Stimulated activated CD4-positive, alpha-beta T cell treated with anti-CD3 and anti-CD28 coated beads, TNF-alpha, amount 100 ng/mL, for 48 hours (primary cell): ENCODE data around the gene NFKB2.
A peak's percentile ranks its signal among the peaks of the same experiment; 100 is the strongest.

Experiments used
- DNase-seq, 3 donors: peaks; one replicate each; pipeline ENCODE4 v3.0.0-alpha.2; 2020; ENCODE audit warnings: low read depth in 3 of 3

Gene NFKB2

DNA sequence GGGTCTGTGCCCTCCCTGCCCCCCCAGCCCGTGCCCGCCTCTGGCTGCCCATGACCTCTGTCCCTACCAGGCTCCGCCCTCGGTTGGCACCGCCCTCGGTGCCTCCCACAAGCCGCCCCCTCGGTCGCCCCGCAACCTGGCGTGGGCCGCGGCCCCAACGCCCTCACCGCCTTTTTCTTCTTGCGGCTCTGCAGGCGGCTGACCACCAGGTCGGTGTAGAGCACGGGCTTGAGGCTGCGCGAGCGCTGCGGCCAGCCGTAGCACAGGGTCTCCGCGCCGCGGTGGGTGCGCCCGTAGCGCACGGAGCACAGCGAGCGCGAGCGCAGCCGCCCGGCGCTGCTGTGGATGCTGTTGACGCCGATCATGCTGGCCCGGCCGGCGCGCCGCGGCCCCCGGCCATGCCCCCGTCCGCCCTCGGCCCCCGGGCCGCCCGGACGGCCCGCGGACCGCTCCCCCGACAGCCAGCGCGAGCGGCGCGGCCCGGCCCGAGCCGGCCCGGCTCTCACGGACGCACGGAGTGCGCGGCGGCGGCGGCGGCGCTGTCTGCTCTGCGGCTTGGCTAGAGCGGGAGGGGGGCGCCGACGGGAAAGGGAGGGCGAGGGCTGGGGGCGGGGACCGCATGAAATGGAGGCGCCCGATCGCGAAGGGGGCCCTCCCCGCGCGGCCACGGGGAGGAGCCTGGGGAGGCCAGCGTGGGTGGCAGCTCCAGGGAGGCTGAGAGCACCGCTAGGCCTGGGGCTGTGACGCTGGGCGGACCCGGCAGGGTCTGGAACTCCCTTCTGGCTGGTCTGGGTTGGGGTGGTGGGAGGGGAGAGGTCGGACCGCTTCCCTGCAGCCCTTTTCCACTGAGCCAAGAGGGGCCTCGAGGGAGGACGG lies 13.5 kb downstream of the NFKB2 start:
- DNase-seq: peak; percentile 55 to 83 (median 60)

DNA sequence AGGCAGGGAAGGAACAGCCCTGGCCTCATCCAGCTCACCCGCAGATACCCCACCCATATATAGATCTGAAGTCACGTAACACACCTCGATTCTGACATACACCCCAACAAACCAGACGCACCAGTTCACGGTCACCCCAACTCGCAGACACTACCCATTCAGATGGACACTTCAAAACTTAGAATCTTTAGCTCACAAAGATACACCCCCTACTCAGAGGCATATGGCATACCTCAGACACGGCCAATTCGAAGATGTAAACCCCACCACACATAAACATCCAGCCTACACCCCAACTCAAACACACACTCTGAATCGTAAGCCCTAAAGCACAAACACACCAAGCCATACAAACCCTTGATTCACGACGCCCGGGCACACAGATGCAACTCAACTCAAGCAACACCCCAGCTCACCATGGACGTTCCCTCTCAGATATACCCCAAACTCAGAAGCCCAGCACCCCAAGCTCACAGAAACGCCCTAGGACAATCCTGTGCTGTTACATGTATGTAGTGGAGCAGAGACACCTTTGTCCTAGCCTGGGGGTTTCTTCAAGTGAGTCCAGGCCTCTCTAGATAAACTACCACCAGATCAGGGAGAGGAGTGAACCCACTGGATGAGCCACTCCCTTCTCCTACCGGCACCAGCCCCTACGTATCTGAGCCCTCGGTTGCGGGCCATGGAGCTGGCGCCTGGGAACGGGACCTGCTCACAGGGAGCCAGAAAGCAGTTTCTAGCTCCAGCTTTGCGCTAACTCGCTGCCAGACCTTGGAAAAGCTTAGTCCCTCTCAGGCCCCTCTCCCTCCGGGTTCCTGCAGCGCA lies 14.3 kb downstream of the NFKB2 start:
- DNase-seq: no peak

DNA sequence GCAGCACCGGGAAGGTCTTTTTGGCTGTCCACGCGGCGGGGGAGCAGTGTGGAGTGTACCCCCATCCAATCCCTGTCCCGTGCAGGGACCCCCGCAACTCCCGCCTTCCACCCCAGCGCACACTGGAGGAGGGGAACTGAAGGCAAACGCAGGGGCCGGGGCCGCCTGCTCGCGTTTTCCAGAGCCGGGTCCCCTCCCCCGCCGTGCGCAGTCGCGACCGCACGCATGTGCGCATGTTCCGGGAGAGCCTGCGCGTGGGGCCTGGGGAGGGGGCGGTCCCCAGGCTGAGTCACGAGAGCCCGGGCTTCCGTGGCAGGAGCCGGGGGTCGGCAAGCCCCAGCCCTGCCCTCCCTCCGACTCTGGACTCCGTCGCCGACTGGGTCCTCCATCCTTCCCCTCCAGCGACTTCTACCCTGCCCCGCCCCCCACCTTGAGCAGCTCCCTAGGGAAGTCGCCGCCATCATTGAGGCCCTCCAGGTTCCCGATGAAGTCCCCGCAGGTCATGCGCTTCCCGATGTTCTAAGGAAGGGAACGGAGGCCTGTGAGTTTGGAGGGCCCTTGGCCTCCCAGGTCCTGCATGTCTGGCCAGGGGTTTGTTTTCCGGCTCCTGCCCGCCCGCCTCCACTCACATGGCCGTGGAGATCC lies 15.0 kb downstream of the NFKB2 start:
- DNase-seq: peak in 1 of 3 donors; percentile 46

DNA sequence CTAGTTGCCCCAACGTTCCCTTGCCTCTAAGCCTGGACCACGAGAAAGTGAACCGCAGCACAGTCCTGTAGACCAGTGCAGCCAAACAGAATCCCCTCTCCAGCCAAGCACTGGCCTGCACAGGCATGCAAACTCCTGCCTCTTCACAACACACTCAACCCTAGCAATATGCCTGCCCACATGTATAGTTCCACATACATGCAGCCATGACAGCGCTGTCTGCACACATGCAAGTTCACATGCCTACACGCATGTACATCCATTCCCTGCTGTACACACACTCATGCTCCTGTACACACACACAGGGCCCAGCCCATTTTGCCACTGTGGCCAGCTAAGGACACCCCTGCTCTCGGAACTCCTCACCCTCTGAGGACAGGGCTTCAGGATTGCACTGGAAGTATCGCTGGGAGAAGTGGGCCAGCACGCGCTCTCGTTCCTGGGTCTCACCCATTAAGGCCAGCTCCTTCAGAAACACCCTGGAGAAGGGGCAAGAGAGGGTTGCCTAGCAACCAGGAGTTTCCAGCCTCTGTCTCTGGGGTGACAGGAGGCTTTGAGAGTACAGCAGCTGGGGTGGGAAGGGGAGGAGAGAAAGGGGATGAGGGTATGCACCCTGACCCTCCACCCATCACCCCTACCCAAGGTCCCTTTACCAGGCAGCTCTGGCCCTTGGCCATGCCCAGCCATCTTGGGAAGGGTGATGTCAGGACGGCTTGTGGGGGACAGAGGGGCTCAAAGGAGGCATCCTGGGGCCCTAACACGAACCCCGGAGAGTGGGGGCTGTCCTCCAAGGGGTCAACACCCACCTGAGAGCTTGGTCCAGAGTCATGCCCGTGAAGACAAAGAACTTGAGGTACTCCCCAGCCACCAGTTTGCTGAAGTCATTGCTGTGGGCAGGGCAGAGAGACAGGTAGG lies 16.1 kb downstream of the NFKB2 start:
- DNase-seq: no peak

DNA sequence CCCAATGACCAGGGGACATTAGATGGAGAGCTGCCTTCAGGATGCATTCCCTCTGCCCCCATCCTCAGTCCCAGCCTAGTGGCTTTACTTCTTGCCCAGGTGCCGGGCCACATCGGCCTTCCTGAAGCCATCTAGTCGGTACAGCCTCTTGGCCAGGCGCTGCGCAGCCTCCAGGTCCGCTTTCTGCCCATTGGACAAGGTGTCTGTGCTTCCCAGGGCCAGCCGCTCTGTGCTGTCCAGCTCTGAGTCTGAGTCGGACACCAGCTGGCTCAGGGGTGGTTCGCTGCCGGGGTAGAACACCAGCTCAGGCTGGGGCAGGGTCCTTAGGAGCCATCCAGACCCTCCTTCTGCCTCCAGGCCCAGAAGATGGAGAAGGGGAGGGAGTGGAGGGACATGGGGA lies 16.8 kb downstream of the NFKB2 start:
- DNase-seq: no peak

DNA sequence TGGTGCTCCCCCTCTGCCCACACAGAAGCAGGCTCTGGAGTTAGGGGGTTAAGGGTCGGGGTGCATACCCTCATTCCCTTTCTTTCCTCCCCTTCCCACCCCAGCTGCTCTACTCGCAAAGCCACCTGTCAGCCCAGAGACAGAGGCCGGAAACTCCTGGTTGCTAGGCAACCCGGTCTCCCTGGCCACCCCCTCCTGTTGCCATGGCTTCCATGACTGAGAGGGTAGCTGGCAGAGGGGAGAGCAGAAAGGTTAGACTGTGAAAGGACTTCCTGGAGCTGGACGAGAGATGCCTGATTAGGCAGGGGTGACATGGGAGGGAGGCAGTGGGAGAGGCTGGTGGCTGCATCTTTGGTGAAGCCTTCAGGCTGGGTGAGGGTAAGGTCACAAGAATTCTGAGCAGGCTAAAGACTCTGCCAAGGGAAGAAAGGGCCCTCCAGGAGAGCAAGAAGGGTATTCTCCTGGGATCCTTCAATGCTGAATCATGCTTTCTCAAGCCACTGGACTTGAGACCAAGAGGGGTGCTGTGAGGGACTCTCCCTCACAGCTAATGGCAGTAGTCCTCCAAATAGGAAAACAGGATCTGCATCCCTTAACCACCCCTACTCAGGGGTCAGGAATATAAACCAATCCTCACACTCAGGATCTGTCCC lies 17.7 kb downstream of the NFKB2 start:
- DNase-seq: no peak

DNA sequence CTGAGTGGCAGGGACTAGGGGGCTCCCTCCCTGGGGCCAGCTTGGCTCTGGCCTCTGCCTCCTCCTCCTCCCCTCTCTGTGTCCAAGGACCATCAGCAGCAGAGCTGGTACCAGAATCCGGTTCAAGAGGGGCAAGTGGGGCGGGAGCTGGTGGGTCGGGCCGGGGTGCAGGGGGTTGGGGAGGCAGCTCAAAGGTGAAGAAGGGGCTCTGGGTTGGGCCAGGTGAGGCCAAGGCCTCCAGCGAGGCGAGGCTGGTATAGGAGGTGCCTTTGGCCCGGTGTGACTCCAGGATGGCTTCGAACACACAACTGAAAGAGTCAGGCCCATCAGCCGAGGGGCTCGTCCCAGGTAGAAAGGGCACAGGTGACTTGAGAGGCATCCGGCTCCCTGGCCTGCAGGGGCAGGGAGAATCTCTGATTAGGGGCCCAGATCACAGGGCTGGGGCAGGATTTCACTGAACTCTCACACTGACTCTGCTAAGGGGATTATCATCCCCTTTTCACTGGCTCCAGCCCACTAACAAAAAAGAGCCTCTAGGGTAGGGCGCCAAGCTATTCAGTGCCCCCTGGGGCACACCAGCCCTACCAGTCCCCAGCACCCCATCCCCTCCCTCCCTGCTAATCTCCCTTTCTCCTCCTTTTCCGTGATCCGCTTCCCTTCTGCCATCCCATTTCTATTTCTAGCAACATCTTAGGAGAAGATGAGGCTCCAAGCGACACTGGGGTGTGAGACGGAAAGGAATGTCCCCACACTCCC lies 18.5 kb downstream of the NFKB2 start:
- DNase-seq: no peak

DNA sequence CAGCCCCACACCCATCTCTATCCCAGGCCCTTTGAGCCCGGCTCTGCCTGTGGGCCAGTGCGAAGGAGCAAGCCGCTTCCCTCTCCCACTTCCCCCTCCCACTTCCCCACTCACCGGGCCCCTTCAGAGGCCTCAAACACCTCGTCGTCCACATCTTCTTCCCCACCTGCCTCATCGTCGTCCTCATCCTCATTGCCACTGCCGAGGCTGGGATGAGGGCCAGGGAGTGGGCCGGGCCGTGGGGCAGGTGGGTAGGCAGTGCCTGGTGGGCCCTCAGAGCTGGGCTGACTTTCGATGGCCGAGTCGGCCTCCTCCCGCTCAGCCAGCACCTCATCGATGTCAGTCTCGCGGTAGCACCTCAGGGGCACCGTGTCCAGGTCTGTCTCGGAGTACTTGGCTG lies 19.2 kb downstream of the NFKB2 start:
- no peak for DNase-seq

DNA sequence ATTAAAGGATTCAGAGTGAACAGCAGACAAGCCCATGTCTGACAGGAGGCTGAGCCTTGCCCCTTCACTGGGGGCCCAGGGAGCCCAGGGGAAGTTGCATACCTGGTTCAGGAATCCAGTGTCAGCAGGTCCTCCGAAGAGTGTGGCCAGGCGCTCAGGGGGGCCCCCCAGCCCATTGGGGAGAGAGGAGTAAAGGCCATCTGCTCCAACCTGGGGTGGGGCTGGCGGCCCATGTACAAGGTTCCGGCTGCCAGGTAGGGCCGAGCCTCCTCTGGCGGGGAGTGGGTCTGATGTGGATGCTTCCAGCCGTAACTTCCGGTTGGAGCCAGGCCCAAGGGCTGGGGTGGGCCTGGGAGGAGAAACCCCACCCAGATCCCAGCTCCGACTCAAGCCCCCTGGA lies 20.8 kb downstream of the NFKB2 start:
- no peak for DNase-seq

DNA sequence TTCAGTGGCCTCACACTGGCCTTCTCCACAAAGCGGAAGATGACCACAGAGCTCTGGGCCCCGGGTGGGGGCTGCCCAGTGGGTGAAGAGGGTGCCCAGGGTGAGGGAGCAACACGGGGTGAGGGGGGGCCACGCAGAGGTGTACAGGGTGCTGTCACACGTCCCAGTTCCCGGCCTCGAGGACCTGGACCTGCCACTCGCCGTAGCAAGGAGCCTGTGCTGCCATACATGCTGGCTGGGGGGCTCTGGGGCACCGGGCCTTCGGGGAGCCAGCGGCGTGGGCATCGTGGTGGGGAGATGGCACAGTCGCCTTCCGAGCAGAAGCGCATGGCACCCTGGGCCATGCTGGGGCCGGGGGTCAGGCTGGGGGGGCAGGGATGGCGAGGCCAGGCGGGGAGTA lies 21.2 kb downstream of the NFKB2 start:
- DNase-seq: no peak

DNA sequence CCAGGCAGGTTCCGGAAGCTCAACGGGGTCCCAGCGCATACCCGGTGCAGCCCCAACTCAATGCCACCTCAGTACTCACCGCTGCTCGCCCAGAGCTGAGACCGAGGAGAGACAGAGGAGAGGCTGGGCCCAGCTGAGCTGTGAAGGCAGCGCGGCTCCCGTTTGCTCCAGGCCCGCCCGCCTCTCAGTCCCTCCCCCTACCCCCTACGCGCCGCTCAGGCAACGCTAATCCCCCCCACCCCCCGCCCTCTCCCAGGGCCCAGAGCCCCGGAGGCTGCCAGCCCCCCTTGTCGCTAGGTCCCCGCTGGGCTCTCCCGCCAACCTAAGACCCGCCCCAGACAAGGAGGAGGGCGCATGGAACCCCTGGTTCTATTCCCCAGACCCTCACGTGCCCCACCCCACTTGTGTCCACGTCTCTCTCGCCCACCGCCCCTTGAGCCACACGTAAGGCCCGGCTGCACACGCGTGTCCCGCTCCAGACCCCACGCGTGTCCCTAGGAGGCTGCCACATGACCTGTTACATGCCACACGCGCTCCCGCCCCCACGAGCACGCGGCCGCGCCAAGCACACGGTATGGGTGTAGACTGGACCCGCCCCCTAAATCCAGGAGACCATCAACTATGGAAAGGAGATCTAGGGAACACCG lies 23.2 kb downstream of the NFKB2 start, which contains the start of gene PSD:
Gene PSD (minus strand): TSS at position 164 of the 647 bp plus-strand sequence. CDS start 1,747 bp downstream, outside the sequence.
- DNase-seq: no peak

DNA sequence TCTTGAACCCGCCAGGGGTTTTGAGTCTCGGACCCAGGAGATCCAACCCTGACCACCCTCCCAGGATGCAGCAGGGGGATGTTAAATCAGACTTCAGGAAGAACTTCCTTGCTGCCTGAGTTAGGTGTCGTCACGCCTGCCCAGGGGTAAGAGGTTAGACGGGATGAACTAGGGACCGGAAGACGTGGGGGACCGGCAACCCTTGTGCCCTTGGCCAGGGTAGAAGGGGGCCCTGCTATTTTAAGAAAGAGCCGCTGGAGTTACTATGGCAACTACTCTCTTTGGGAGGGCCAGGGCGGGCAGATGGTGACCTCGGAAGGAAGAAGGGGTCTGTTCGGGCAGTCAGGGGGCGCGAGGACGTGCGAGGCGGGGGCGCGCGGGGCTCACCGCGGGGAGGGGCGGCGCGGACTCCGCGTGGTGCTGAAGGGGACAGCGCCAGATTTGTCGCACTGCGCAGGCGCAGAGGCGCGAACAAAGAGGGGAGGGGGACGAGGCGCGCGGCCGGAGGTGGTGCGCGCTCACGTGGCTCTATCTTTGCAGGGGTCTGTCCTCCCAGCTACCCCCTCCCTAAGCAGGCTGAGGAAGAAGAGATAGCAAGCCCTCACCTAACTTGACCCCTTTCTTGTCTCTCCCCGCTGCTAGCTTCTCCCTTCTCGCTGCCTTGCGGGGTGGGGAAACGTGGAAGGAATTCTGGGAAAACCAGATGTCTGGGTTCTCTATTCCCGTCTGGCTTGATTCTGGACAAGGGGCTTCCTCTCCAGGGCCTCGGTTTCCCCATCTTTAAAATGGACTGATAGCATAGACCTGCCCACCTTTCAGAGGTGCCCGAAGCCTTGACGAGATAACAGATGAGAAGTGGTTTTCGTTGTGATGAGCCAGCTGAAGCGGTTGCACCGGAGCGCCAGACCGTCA lies 24.0 kb downstream of the NFKB2 start:
- peak in 1 of 3 donors; percentile 52 for DNase-seq

DNA sequence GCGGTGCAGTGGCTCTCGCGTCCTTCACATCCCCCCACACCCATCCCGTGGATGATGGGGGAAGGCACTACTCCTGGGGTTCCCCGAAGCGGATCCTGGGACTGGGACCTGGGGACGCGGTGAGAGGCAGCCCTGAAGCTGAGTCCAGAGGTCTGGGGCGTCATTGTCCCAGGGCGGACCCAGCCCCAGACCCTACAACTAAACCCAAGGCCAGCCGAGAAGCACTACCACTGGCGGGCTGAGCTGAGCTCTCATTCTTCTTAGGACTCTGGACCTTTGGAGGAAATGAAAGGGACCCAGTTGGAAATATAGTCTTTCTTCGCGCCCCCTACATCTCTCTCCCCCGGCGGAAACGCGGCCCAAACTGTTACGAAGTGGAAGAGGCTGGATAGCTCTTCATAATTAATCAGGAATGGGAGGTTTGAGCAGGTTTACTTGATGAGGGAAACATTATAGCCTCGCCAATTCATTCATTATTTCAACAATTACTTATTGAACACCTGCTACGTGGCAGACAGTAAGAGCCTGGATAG lies 24.7 kb downstream of the NFKB2 start:
- DNase-seq: no peak

DNA sequence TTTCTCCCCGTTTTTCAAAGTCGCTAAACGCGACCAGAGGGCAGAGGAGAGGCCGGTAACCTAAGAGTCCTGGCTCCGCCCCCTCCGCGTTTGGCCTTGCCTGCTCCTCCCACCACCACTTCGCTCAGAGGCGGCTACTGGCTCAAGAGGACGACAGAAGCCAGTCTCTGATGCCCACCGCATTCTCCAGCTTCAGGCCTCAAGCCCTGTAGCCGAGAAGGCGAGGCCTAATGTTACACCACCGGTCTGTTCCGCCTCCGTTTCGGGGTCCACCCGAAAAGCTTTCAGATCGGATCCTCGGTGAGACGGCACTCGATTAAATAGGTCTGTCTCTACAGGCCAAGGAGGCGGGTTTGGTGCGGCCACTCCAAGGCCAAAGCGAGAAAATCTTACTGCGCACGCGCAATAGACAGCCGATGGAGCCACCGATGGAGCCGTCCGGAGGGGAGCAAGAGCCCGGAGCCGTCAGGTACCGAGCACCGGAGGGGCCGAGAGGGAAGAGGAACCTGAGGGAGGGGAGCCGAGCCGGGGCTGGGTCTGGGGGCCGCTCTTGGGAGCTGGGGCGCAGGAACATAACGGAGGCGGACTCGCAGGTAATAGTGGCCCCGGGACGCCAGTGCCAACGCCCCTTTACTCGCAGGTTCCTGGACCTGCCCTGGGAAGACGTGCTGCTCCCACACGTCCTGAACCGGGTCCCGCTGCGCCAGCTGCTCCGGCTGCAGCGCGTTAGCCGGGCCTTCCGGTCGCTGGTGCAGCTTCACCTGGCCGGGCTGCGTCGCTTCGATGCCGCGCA lies 25.4 kb downstream of the NFKB2 start, which contains the start of gene FBXL15:
Gene FBXL15 (plus strand): TSS at position 123 of the 793 bp plus-strand sequence. CDS start 294 bp downstream, at position 417.
- DNase-seq: peak; percentile 94 to 99 (median 96)

DNA sequence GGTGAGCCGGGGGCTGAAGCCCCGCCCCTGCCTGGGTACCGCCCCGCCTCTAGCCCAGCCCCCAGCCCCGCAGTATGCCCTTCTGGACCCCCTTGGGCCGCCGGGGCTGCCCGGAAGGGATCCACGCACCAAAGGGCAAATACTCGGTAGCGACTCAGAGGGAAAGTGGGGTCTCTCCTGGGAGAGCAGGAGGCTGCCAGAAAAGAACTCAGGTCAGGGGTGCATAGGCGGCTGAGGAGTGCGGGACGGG lies 25.9 kb downstream of the NFKB2 start:
- no peak for DNase-seq

DNA sequence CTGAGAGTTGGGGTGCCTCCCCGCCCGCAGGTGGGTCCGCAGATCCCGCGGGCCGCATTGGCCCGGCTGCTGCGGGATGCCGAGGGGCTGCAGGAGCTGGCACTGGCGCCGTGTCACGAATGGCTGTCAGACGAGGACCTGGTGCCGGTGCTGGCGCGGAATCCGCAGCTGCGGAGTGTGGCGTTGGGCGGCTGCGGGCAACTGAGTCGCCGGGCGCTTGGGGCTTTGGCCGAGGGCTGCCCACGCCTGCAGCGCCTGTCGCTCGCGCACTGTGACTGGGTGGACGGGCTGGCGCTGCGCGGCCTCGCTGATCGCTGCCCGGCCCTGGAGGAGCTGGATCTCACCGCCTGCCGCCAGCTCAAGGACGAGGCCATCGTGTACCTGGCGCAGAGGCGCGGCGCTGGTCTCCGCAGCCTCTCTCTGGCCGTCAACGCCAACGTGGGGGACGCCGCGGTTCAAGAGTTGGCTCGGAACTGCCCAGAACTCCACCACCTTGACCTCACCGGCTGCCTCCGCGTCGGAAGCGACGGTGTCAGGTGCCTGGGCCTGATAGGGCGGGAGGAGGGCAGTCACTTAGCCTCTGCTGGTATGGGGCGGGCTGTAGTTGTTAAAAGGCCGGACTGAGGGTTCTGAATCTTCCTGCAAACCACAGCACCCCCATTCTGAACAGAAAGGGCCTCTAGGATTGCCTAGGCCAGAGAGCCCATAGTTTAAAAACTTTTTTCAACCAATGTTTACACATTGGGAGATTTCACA lies 26.4 kb downstream of the NFKB2 start:
- no peak for DNase-seq
